HepG2 (cell line): ENCODE results near the gene ADSS1. TPM values are rescaled to one million over a fixed set of nuclear protein-coding genes. Genes with fewer than 3 reads are reported as not detected.

Source experiments
- ARID3A ChIP-seq: IDR thresholded peaks from 2 replicates; pipeline ENCODE4 v1.6.1; 2012; ENCODE audit warnings: low read depth, low read length, improper control_type of control experiment
- ATF1 ChIP-seq: IDR thresholded peaks from 2 replicates; pipeline ENCODE4 v1.6.1; 2016; ENCODE audit warnings: mild to moderate bottlenecking, control low read depth
- GRHL1 ChIP-seq: sonication (generic); formaldehyde crosslinking; conservative IDR thresholded peaks from 2 replicates; pipeline ENCODE4 v1.8.0; 2022; ENCODE audit warnings: missing genetic modification reagents
- JUN ChIP-seq: sonication (generic); formaldehyde crosslinking; IDR thresholded peaks from 2 replicates; pipeline ENCODE4 v1.4.0; 2020; ENCODE audit warnings: mild to moderate bottlenecking, missing genetic modification reagents
- KLF9 ChIP-seq: IDR thresholded peaks from 2 replicates; pipeline ENCODE4 v1.6.1; 2016; ENCODE audit warnings: low read depth
- NFE2L2 ChIP-seq: fragments of 150-350 bp; IDR thresholded peaks from 2 replicates; pipeline ENCODE4 v1.6.1; 2014; ENCODE audit warnings: low read length
- TEAD2 ChIP-seq: sonication (generic); formaldehyde crosslinking; IDR thresholded peaks from 2 replicates; pipeline ENCODE4 v1.9.0; 2021; ENCODE audit warnings: missing genetic modification reagents
- ZBTB42 ChIP-seq: sonication (generic); formaldehyde crosslinking; IDR thresholded peaks from 2 replicates; pipeline ENCODE4 v1.5.0; 2020; ENCODE audit warnings: mild to moderate bottlenecking, missing genetic modification reagents
- ZFP37 ChIP-seq: sonication (generic); formaldehyde crosslinking; IDR thresholded peaks from 2 replicates; pipeline ENCODE4 v1.4.0; 2020; ENCODE audit warnings: missing genetic modification reagents, borderline replicate concordance
- ZNF343 ChIP-seq: sonication (generic); formaldehyde crosslinking; IDR thresholded peaks from 2 replicates; pipeline ENCODE4 v1.4.0; 2020; ENCODE audit warnings: mild to moderate bottlenecking, missing genetic modification reagents
- ZNF512B ChIP-seq: sonication (generic); formaldehyde crosslinking; IDR thresholded peaks from 2 replicates; pipeline ENCODE4 v1.5.1; 2020; ENCODE audit warnings: missing genetic modification reagents, mild to moderate bottlenecking, borderline replicate concordance
- ZNF546 ChIP-seq: sonication (generic); formaldehyde crosslinking; conservative IDR thresholded peaks from 2 replicates; pipeline ENCODE4 v1.8.1; 2023; ENCODE audit warnings: mild to moderate bottlenecking, missing genetic modification reagents
- ZNF614 ChIP-seq: IDR thresholded peaks from 2 replicates; pipeline ENCODE4 v1.6.1; 2018; ENCODE audit warnings: missing biosample characterization, missing genetic modification reagents, inconsistent platforms, borderline replicate concordance
- polyA plus RNA-seq, 8 experiments: library from polyadenylated mRNA; depleted of rRNA in 3 of 8; stranded (reverse) in 7 of 8; unstranded in 1 of 8; fragments of >200 nt; fragmentation: Illumina TruSeq in 4 of 8; extraction: Trizol in 4 of 8; gene quantifications; 2 replicates each; pipeline versions ENCODE4 v1.2.1 to v1.2.3, GENCODE V29; 2011 to 2016; ENCODE audit warnings: low read depth in 4 of 8, missing spikeins in 1 of 8, mixed read lengths in 1 of 8; ENCODE audit not compliant: insufficient read depth in 1 of 8
- total RNA-seq, 5 experiments: library from RNA; depleted of rRNA; stranded (reverse); fragments of >200 nt; fragmentation: Illumina TruSeq; extraction: Trizol; gene quantifications; 2 replicates each; pipeline ENCODE4 v1.2.3, GENCODE V29; 2016; ENCODE audit warnings: low read depth in 1 of 5
- TF ChIP-seq, protein P1 (sequence below): sonication (generic); formaldehyde crosslinking; IDR thresholded peaks from 2 replicates; pipeline ENCODE4 v1.4.0; 2020; ENCODE audit warnings: missing genetic modification reagents

ADSS1 gene
- total and polyA plus RNA-seq, 2 of the 13 experiments (the other 11 are each of a cell fraction or from before 2014, with no cell fraction given) = 1.0 to 36.7 TPM

- no peak for TF ChIP-seq NFE2L2
- peak; percentile 76 for TF ChIP-seq ATF1 (CRISPR knock-in tag)
- 0 out of 2 replicates have a peak, but pooled peaks have one; percentile 48 for TF ChIP-seq ZBTB42 (CRISPR knock-in tag)
- TF ChIP-seq ZNF614 = peak; percentile 89; the same call in 1 of the 2 replicates
- peak; percentile 73; the same call in 1 of the 2 replicates for TF ChIP-seq KLF9
- peak; percentile 93; the same call in 1 of the 2 replicates for TF ChIP-seq ZFP37 (CRISPR knock-in tag)
- peak; percentile 48; the same call in 1 of the 2 replicates for TF ChIP-seq ZNF546 (CRISPR knock-in tag)
- TF ChIP-seq GRHL1 = no peak
- 0 out of 2 replicates have a peak, but pooled peaks have one; percentile 58 for TF ChIP-seq JUN (CRISPR knock-in tag)
- TF ChIP-seq, protein P1, sequence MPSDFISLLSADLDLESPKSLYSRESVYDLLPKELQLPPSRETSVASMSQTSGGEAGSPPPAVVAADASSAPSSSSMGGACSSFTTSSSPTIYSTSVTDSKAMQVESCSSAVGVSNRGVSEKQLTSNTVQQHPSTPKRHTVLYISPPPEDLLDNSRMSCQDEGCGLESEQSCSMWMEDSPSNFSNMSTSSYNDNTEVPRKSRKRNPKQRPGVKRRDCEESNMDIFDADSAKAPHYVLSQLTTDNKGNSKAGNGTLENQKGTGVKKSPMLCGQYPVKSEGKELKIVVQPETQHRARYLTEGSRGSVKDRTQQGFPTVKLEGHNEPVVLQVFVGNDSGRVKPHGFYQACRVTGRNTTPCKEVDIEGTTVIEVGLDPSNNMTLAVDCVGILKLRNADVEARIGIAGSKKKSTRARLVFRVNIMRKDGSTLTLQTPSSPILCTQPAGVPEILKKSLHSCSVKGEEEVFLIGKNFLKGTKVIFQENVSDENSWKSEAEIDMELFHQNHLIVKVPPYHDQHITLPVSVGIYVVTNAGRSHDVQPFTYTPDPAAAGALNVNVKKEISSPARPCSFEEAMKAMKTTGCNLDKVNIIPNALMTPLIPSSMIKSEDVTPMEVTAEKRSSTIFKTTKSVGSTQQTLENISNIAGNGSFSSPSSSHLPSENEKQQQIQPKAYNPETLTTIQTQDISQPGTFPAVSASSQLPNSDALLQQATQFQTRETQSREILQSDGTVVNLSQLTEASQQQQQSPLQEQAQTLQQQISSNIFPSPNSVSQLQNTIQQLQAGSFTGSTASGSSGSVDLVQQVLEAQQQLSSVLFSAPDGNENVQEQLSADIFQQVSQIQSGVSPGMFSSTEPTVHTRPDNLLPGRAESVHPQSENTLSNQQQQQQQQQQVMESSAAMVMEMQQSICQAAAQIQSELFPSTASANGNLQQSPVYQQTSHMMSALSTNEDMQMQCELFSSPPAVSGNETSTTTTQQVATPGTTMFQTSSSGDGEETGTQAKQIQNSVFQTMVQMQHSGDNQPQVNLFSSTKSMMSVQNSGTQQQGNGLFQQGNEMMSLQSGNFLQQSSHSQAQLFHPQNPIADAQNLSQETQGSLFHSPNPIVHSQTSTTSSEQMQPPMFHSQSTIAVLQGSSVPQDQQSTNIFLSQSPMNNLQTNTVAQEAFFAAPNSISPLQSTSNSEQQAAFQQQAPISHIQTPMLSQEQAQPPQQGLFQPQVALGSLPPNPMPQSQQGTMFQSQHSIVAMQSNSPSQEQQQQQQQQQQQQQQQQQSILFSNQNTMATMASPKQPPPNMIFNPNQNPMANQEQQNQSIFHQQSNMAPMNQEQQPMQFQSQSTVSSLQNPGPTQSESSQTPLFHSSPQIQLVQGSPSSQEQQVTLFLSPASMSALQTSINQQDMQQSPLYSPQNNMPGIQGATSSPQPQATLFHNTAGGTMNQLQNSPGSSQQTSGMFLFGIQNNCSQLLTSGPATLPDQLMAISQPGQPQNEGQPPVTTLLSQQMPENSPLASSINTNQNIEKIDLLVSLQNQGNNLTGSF (CRISPR knock-in tag) = peak; percentile 62; the same call in 1 of the 2 replicates
- no peak for TF ChIP-seq ZNF343 (CRISPR knock-in tag)
- no peak for TF ChIP-seq ZNF512B
- TF ChIP-seq TEAD2 (CRISPR knock-in tag) = no peak
- TF ChIP-seq ARID3A = no peak
These were observed 12.0 kb downstream of the ADSS1 start (continued) for GRCh38 chr14:104735830-104736642.
